ENCODE results near the gene TMEM184B.
"Not testable (repeated sequence)": the region's sequence is repeated elsewhere in the genome, so short reads cannot be mapped to it uniquely, and the experiment has no call there.

Gene TMEM184B

GRCh38 chr22:38196791-38197419 lies 75.9 kb downstream of the TMEM184B start:
- DNase-seq, result no peak
- ATAC-seq (replicated peaks), result no peak
- Mint-ChIP-seq H3K36me3 (peaks cover 0 to 3% of the 10 kb centered on the region in 2 donors), H3K4me1 (peaks cover 14 to 28% of the 10 kb centered on the region in 2 donors), H3K27ac (no peak overlapping the region), H3K27me3 (peaks cover 20 to 28% of the 10 kb centered on the region in 2 donors), H3K4me3 (no peak overlapping the region), H3K9me3 (no peaks in the 10 kb centered on the region)

GRCh38 chr22:38193580-38193979 lies 79.2 kb downstream of the TMEM184B start:
- DNase-seq (no peak), ATAC-seq (replicated peaks) (no peak)
- H3K4me1 Mint-ChIP-seq, result peaks cover 6 to 8% of the 10 kb centered on the region in 2 donors
- H3K4me3 Mint-ChIP-seq, result no peak overlapping the region
- H3K9me3 Mint-ChIP-seq, result peaks cover 0 to 1% of the 10 kb centered on the region in 2 donors
- H3K36me3 Mint-ChIP-seq, result peaks cover 0 to 4% of the 10 kb centered on the region in 2 donors
- H3K27ac Mint-ChIP-seq, result no peak overlapping the region
- peaks cover 25 to 35% of the 10 kb centered on the region in 2 donors for H3K27me3 Mint-ChIP-seq

- no peak for DNase-seq
- H3K4me1 Mint-ChIP-seq, result peaks cover 4 to 8% of the 10 kb centered on the region in 2 donors
- H3K9me3 Mint-ChIP-seq, result peaks cover 0 to 1% of the 10 kb centered on the region in 2 donors
- no peak overlapping the region for H3K4me3 Mint-ChIP-seq
- peaks cover 0 to 6% of the 10 kb centered on the region in 2 donors for H3K36me3 Mint-ChIP-seq
- ATAC-seq (replicated peaks), result no peak
- no peak overlapping the region for H3K27ac Mint-ChIP-seq
- H3K27me3 Mint-ChIP-seq, result peaks cover 28 to 39% of the 10 kb centered on the region in 2 donors
Observed at GRCh38 chr22:38192475-38192863, 80.3 kb downstream of the TMEM184B start.

GRCh38 chr22:38191731-38192474 lies 80.9 kb downstream of the TMEM184B start:
- H3K27me3 Mint-ChIP-seq, result peaks cover 28 to 39% of the 10 kb centered on the region in 2 donors
- H3K9me3 Mint-ChIP-seq, result peaks cover 0 to 1% of the 10 kb centered on the region in 2 donors
- H3K36me3 Mint-ChIP-seq, result peaks cover 0 to 6% of the 10 kb centered on the region in 2 donors
- peaks cover 4 to 8% of the 10 kb centered on the region in 2 donors for H3K4me1 Mint-ChIP-seq
- no peak for DNase-seq
- ATAC-seq (replicated peaks), result no peak
- H3K27ac Mint-ChIP-seq, result no peak overlapping the region
- H3K4me3 Mint-ChIP-seq, result no peak overlapping the region

GRCh38 chr22:38191055-38191454 lies 81.8 kb downstream of the TMEM184B start:
- no peak overlapping the region for H3K4me3 Mint-ChIP-seq
- peaks cover 0 to 6% of the 10 kb centered on the region in 2 donors for H3K36me3 Mint-ChIP-seq
- no peak overlapping the region for H3K27ac Mint-ChIP-seq
- ATAC-seq (replicated peaks) (no peak), DNase-seq (no peak)
- peaks cover 0 to 1% of the 10 kb centered on the region in 2 donors for H3K9me3 Mint-ChIP-seq
- H3K4me1 Mint-ChIP-seq, result peaks cover 4 to 8% of the 10 kb centered on the region in 2 donors
- H3K27me3 Mint-ChIP-seq, result peaks cover 28 to 39% of the 10 kb centered on the region in 2 donors

- H3K36me3 Mint-ChIP-seq, result peaks cover 0 to 6% of the 10 kb centered on the region in 2 donors
- H3K4me3 Mint-ChIP-seq, result no peak overlapping the region
- H3K27ac Mint-ChIP-seq, result no peak overlapping the region
- ATAC-seq (replicated peaks) (no peak), DNase-seq (no peak)
- peaks cover 28 to 39% of the 10 kb centered on the region in 2 donors for H3K27me3 Mint-ChIP-seq
- peaks cover 4 to 8% of the 10 kb centered on the region in 2 donors for H3K4me1 Mint-ChIP-seq
- H3K9me3 Mint-ChIP-seq, result peaks cover 0 to 1% of the 10 kb centered on the region in 2 donors
Observed at GRCh38 chr22:38190581-38190980, 82.2 kb downstream of the TMEM184B start.

GRCh38 chr22:38189104-38189503 lies 83.7 kb downstream of the TMEM184B start:
- Mint-ChIP-seq H3K36me3 (peaks cover 0 to 6% of the 10 kb centered on the region in 2 donors), H3K4me1 (peaks cover 0 to 8% of the 10 kb centered on the region in 2 donors), H3K27me3 (peaks cover 23 to 35% of the 10 kb centered on the region in 2 donors), H3K4me3 (no peak overlapping the region), H3K27ac (no peak overlapping the region), H3K9me3 (peaks cover 0 to 1% of the 10 kb centered on the region in 2 donors)
- DNase-seq (no peak), ATAC-seq (replicated peaks) (no peak)

- H3K9me3 Mint-ChIP-seq, result peaks cover 0 to 1% of the 10 kb centered on the region in 2 donors
- peaks cover 14 to 23% of the 10 kb centered on the region in 2 donors for H3K27me3 Mint-ChIP-seq
- DNase-seq (no peak), ATAC-seq (replicated peaks) (no peak)
- peaks cover 0 to 6% of the 10 kb centered on the region in 2 donors for H3K36me3 Mint-ChIP-seq
- H3K4me1 Mint-ChIP-seq, result peaks cover 0 to 4% of the 10 kb centered on the region in 2 donors
- H3K4me3 Mint-ChIP-seq, result no peak overlapping the region
- no peak overlapping the region for H3K27ac Mint-ChIP-seq
Observed at GRCh38 chr22:38187413-38188212, 85.2 kb downstream of the TMEM184B start.

GRCh38 chr22:38186429-38186828 lies 86.4 kb downstream of the TMEM184B start:
- Mint-ChIP-seq H3K27me3 (peaks cover 6 to 13% of the 10 kb centered on the region in 2 donors), H3K4me1 (peaks cover 3 to 5% of the 10 kb centered on the region in 2 donors), H3K36me3 (peaks cover 0 to 6% of the 10 kb centered on the region in 2 donors), H3K27ac (no peak overlapping the region), H3K9me3 (peaks cover 0 to 1% of the 10 kb centered on the region in 2 donors), H3K4me3 (no peak overlapping the region)
- ATAC-seq (replicated peaks), result no peak
- DNase-seq, result no peak

GRCh38 chr22:38184788-38185187 lies 88.0 kb downstream of the TMEM184B start:
- H3K4me3 Mint-ChIP-seq, result no peak overlapping the region
- peaks cover 0 to 1% of the 10 kb centered on the region in 2 donors for H3K9me3 Mint-ChIP-seq
- no peak for ATAC-seq (replicated peaks)
- peaks cover 19 to 20% of the 10 kb centered on the region in 2 donors for H3K4me1 Mint-ChIP-seq
- H3K27me3 Mint-ChIP-seq, result peaks cover 6 to 13% of the 10 kb centered on the region in 2 donors
- H3K36me3 Mint-ChIP-seq, result peaks cover 3 to 6% of the 10 kb centered on the region in 2 donors
- H3K27ac Mint-ChIP-seq, result no peak overlapping the region
- DNase-seq, result no peak

- ATAC-seq (replicated peaks) (peak; percentile 90 to 94), DNase-seq (peak; percentile 100)
- H3K27ac Mint-ChIP-seq, result peak within 1 kb of the TSS; percentile 96
Observed at GRCh38 chr22:38181453-38182200, 91.2 kb downstream of the TMEM184B start, which contains the start of gene PLA2G6. Gene PLA2G6 (minus strand): TSS chr22:38181830. CDS start chr22:38169426, 12,404 bp downstream.

GRCh38 chr22:38180841-38181452 lies 91.9 kb downstream of the TMEM184B start:
- DNase-seq, result peak; percentile 31
- Mint-ChIP-seq H3K27me3 (peaks cover 0 to 5% of the 10 kb centered on the region in 2 donors), H3K4me1 (peaks cover 39 to 46% of the 10 kb centered on the region in 2 donors), H3K4me3 (peak overlapping the region; percentile 91 to 95), H3K9me3 (no peaks in the 10 kb centered on the region), H3K36me3 (peaks cover 2 to 10% of the 10 kb centered on the region in 2 donors), H3K27ac (peak overlapping the region; percentile 96)
- ATAC-seq (replicated peaks), result peak in 1 of 2 donors; percentile 6

More at GRCh38 chr22:38181453-38182200, 91.2 kb downstream of the TMEM184B start, which contains the start of gene PLA2G6:
- Mint-ChIP-seq H3K36me3 (peaks cover 2 to 10% of the 10 kb centered on the region in 2 donors), H3K4me3 (peak within 1 kb of the TSS; percentile 91 to 95), H3K27me3 (peaks cover 0 to 5% of the 10 kb centered on the region in 2 donors), H3K4me1 (peaks cover 32 to 39% of the 10 kb centered on the region in 2 donors), H3K9me3 (no peaks in the 10 kb centered on the region)

GRCh38 chr22:38178605-38178937 lies 94.2 kb downstream of the TMEM184B start:
- not testable (repeated sequence) for DNase-seq; H3K4me3 Mint-ChIP-seq; ATAC-seq (replicated peaks); H3K36me3 Mint-ChIP-seq; H3K27ac Mint-ChIP-seq; H3K27me3 Mint-ChIP-seq; H3K9me3 Mint-ChIP-seq
- peaks cover 48 to 55% of the 10 kb centered on the region in 2 donors for H3K4me1 Mint-ChIP-seq
